ENCODE data around the gene COL9A1. TPM values are rescaled to one million over a fixed set of nuclear protein-coding genes. Genes with fewer than 3 reads are reported as not detected.

Gene COL9A1
- total RNA-seq, 1 experiment from 2014 or later = 7.8 TPM

GRCh38 chr6:70264306-70264705 lies 38.6 kb downstream of the COL9A1 start:
- Mint-ChIP-seq H3K4me3 (no peak overlapping the region), H3K36me3 (ENCODE audit: insufficient read depth in 1 of 3, low read depth in 3 of 3) (peaks cover 0 to 2% (median 0%) of the 10 kb centered on the region in 3 experiments; a peak in 1 of 7 replicates), H3K9me3 (no peaks in the 10 kb centered on the region), H3K27ac (no peak overlapping the region), H3K27me3 (ENCODE audit: low read depth) (no peaks in the 10 kb centered on the region; the same call in 1 of the 2 replicates), H3K4me1 (no peaks in the 10 kb centered on the region)
- Histone ChIP-seq H4K5ac (ENCODE audit: insufficient read length, low read depth, low read length) (no peak overlapping the region), H3K4me1 (ENCODE audit: insufficient read depth, low read length) (no peaks in the 10 kb centered on the region), H3K27ac (ENCODE audit: insufficient read length, low read depth, low read length) (no peak overlapping the region), H2BK15ac (ENCODE audit: low read depth, low read length) (no peak overlapping the region), H4K20me1 (ENCODE audit: control insufficient read depth, insufficient read depth, insufficient read length) (no peaks in the 10 kb centered on the region), H2BK20ac (ENCODE audit: low read depth, low read length, poor library complexity, severe bottlenecking) (no peak overlapping the region), H3K4ac (ENCODE audit: low read depth, low read length) (no peak overlapping the region), H2AFZ (ENCODE audit: low read length) (no peak overlapping the region), H3K9me3 (ENCODE audit: control insufficient read depth, low read depth, low read length) (no peaks in the 10 kb centered on the region), H3K18ac (ENCODE audit: insufficient read length, low read depth, low read length) (no peak overlapping the region), H2BK5ac (ENCODE audit: insufficient read length, low read length) (no peak overlapping the region), H2BK12ac (ENCODE audit: insufficient read length, low read depth, low read length) (no peak overlapping the region), H3K14ac (ENCODE audit: insufficient read depth, low read length) (no peak overlapping the region), H3K79me2 (ENCODE audit: insufficient read depth, low read length) (no peaks in the 10 kb centered on the region), H3K9ac (ENCODE audit: extremely low read depth, insufficient read length, low read length) (no peak overlapping the region), H3K56ac (ENCODE audit: insufficient read length, low read depth, low read length) (no peak overlapping the region), H2AK5ac (ENCODE audit: insufficient read length, low read length) (no peak overlapping the region), H3K79me1 (ENCODE audit: insufficient read depth, low read depth, low read length, poor library complexity, severe bottlenecking) (no peaks in the 10 kb centered on the region), H3K23me2 (ENCODE audit: insufficient read length, low read depth, low read length, poor library complexity, severe bottlenecking) (no peaks in the 10 kb centered on the region), H3T11ph (ENCODE audit: low read length) (no peak overlapping the region), H3K4me2 (ENCODE audit: insufficient read depth, insufficient read length, low read length) (no peak overlapping the region), H3K27me3 (ENCODE audit: insufficient read depth, low read length) (no peaks in the 10 kb centered on the region), H4K8ac (replicated peaks; ENCODE audit: insufficient read length, low read depth, low read length) (no peak overlapping the region), H2BK120ac (ENCODE audit: low read depth, low read length, poor library complexity, severe bottlenecking) (no peak overlapping the region), H3K23ac (ENCODE audit: insufficient read length, low read depth, low read length) (no peak overlapping the region), H4K91ac (ENCODE audit: insufficient read length, low read depth, low read length) (no peak overlapping the region)
- TF ChIP-seq, protein P1, sequence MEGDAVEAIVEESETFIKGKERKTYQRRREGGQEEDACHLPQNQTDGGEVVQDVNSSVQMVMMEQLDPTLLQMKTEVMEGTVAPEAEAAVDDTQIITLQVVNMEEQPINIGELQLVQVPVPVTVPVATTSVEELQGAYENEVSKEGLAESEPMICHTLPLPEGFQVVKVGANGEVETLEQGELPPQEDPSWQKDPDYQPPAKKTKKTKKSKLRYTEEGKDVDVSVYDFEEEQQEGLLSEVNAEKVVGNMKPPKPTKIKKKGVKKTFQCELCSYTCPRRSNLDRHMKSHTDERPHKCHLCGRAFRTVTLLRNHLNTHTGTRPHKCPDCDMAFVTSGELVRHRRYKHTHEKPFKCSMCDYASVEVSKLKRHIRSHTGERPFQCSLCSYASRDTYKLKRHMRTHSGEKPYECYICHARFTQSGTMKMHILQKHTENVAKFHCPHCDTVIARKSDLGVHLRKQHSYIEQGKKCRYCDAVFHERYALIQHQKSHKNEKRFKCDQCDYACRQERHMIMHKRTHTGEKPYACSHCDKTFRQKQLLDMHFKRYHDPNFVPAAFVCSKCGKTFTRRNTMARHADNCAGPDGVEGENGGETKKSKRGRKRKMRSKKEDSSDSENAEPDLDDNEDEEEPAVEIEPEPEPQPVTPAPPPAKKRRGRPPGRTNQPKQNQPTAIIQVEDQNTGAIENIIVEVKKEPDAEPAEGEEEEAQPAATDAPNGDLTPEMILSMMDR (conservative IDR thresholded peaks at IDR 0.05) = no peak
- no peak for DNase-seq

Data from H9 (cell line).